Nucleus accumbens (tissue), 56 donors: Measurements from ENCODE around the gene ADAM8.
"Not testable (repeated sequence)": the region's sequence is repeated elsewhere in the genome, so short reads cannot be mapped to it uniquely, and the experiment has no call there.

Experiments
- DNase-seq, 56 donors: peaks; one replicate each; lab custom pipeline; 2025; lab: John Stamatoyannopoulos, UW

ADAM8 gene

GRCh38 chr10:133276435-133277201 lies at the start of gene ADAM8:
Gene ADAM8, minus strand, starts transcription at chr10:133276868. Its CDS starts 51 bp downstream, at chr10:133276817.
- no peak for DNase-seq

- no peak for DNase-seq
These were observed 49.5 kb upstream of the ADAM8 start for GRCh38 chr10:133326223-133326551.

GRCh38 chr10:133325440-133326222 lies 49.0 kb upstream of the ADAM8 start:
- DNase-seq, result no peak

DNA sequence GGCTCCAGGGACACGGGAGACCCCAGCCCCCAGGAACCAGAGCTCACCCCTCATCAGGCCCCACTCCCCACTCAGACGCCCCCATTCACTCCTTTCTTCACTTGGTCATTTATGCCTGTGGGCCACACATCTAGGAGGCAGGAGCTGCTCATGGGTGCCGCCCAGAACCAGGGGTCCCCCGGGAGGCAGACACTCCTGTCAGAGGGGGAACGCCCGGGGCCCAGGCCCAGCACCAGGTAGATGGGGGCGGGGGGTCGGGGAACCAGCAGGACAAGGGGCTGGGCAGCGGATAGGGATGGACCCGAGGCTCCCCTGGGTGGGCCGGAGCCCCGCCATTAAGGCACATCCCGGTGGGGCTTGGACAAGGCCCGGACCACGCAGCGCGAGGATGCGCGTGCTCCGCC lies 48.2 kb upstream of the ADAM8 start:
- DNase-seq, result no peak

GRCh38 chr10:133324198-133324792 lies 47.6 kb upstream of the ADAM8 start:
- DNase-seq, result peak in 30 of 56 donors; percentile 20 to 82 (median 52)

- not testable (repeated sequence) for DNase-seq
These were observed 45.5 kb upstream of the ADAM8 start for GRCh38 chr10:133322064-133322709.

DNA sequence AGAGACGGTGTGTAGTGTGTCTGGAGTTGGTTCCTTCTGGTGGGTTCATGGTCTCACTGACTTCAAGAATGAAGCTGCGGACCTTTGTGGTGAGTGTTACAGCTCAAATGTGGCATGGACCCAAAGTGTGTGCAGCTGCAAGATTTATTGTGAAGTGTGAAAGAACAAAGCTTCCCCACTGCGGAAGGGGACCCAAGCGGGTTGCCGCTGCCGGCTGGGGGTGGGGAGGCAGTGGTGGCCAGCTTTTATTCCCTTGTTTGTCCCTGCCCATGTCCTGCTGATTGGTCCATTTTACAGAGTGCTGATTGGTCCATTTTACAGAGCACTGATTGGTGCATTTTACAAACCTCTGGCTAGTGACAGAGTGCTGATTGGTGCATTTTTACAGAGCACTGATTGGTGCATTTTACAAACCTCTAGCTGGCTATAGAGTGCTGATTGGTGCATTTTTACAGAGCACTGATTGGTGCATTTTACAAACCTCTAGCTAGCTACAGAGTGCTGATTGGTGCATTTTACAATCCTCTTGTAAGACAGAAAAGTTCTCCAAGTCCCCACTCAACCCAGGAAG lies 44.3 kb upstream of the ADAM8 start:
- DNase-seq, result not testable (repeated sequence)

GRCh38 chr10:133318494-133319127 lies 41.9 kb upstream of the ADAM8 start:
- DNase-seq, result peak in 30 of 56 donors; percentile 2 to 72 (median 28)

DNA sequence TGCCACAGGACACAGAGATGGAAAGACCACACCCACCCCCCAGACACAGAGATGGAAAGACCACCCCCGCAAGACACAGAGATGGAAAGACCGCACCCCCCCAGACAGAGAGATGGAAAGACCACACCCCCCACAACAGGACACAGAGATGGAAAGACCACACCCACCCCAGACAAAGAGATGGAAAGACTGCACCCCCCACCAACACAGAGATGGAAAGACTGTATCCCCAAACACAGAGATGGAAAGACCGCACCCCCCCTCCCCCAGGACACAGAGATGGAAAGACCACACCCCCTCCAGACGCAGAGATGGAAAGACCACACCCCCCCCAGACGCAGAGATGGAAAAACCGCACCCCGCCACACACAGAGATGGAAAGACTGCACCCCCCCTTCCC lies 40.1 kb upstream of the ADAM8 start:
- DNase-seq, result no peak

DNA sequence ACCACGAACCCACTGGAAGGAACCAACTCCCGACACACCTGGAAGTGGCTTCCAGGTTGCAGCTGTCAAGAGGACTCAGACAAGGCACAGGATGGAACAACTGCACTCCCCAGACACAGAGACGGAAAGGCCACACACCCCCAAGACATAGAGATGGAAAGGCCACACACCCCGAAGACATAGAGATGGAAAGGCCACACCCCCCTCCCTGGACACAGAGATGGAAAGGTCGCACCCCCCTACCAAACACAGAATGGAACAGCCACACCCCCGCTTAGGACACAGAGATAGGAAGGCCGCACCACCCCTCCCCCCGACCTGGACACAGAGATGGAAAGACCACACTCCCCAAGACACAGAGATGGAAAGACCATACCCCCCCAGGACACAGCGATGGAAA lies 39.6 kb upstream of the ADAM8 start:
- no peak for DNase-seq

DNA sequence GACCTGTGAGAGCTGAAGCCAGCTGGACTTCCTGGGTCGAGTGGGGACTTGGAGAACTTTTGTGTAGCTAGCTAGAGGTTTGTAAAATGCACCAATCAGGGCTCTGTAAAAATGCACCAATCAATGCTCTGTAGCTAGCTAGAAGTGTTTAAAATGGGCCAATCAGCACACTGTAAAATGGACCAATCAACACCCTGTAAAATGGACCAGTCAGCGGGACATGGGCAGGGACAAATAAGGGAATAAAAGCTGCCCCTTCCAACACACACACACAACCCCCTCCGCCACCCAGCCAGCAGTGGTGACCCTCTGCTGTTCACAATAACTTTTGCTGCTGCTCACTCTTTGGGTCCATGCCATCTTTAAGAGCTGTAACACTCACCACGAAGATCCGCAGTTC lies 39.2 kb upstream of the ADAM8 start:
- no peak for DNase-seq

GRCh38 chr10:133314911-133315310 lies 38.2 kb upstream of the ADAM8 start:
- no peak for DNase-seq

GRCh38 chr10:133313192-133313591 lies 36.5 kb upstream of the ADAM8 start:
- DNase-seq, result no peak

DNA sequence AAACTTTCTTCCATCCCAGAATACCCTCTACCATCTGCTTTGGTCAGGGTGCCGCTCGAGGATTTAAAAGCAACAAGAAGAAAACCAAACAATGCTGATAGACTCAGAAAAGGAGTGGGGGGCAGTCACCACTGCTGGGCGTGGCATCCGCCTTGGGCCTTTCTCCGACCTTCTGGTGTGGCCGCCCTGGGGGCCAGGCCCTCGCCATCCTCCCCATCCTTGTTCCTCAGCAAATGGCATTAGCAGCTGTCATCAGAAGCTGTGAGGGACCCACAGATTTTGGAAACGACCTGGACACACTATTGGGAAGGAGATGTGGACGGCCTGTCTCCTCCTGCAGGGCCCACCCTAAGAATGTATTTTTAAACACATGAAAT lies 36.1 kb upstream of the ADAM8 start:
- DNase-seq, result no peak

DNA sequence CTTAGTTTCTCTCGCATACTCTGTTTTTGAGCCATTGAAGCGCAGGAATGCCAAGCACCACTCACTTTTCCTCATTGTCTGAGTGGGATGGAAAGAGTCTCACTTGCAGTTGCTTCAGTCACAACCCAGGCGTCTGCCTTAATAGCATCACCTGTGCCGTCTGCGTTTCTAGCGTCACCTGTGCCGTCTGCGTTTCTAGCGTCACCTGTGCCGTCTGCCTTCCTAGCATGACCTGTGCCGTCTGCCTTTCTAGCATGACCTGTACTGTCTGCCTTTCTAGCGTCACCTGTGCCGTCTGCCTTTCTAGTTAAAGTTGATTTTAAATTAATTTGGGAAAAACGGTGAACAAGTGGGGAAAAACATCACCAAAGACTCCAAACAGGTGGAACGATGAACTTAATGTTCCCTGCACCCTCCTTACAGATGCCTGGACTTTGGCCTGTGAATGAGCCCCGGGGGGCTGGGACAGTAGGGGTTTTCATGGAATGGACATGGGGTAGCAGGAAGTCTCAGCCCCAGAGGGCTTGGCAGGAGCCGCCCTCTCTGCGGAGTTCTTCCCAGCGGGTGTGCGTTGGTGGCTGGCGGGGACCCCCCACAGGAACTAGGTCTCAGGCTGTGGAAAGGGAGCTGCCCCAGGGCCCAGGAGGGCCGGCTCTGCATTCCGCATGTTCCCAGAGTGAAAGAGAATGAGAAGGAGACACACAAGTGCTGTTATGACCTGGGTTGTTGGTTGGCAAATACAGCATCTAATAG lies 35.5 kb upstream of the ADAM8 start:
- no peak for DNase-seq

DNA sequence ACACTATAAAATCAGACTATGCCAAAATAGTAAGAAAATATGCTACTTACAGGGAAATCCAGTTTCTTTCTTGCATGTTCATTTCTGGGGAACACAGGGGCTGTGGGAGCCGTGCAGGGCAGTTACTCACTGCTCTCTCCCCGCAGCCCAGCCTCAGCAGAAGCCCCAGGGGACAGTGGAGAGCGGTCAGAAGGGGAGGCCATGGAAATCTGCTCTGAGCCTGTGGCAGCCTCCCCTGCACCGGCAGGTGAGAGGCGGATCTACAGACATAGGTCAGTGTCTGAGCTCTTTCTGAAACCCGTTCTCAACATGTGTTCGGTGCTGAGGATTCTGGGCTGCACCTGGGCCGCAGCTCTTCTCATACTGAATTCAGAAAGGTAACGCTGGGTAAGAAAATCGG lies 34.9 kb upstream of the ADAM8 start:
- DNase-seq, result no peak

GRCh38 chr10:133310789-133311188 lies 34.1 kb upstream of the ADAM8 start:
- no peak for DNase-seq

- DNase-seq, result no peak
These were observed 33.7 kb upstream of the ADAM8 start for GRCh38 chr10:133310399-133310755.

GRCh38 chr10:133309720-133310398 lies 33.2 kb upstream of the ADAM8 start:
- peak in 2 of 56 donors; percentile 17 to 42 for DNase-seq
